Stomach (tissue), 9 donors: ENCODE results near the gene SYNC. TPM values are rescaled to one million over a fixed set of nuclear protein-coding genes. Genes with fewer than 3 reads are reported as not detected.
"Not testable (repeated sequence)": the region's sequence is repeated elsewhere in the genome, so short reads cannot be mapped to it uniquely, and the experiment has no call there.

Experiments
- DNase-seq, 2 donors: peaks; one replicate each; pipeline versions ENCODE4 v3.0.0 to v3.0.0-alpha.2; 2013 to 2019
- H3K27ac ChIP-seq, 5 donors: fragments of 200-600 bp in 4 of 5; sonication (generic) in 4 of 5; one replicate each; pipeline ENCODE4 v1.5.1; 2013 to 2019; ENCODE audit warnings: mild to moderate bottlenecking in 1 of 5, moderate library complexity in 1 of 5
- H3K27me3 ChIP-seq, 3 donors: fragments of 200-600 bp; sonication (generic); one replicate each; pipeline ENCODE4 v1.5.1; 2017 to 2019; ENCODE audit warnings: mixed run types in 1 of 3
- H3K36me3 ChIP-seq, 4 donors: fragments of 200-600 bp; sonication (generic); 1 replicate in 3 of 4; 2 replicates in 1 of 4; pipeline ENCODE4 v1.5.1; 2016 to 2019
- H3K4me1 ChIP-seq, 4 donors: fragments of 200-600 bp; sonication (generic); one replicate each; pipeline ENCODE4 v1.5.1; 2016 to 2019
- H3K4me3 ChIP-seq, 4 donors: fragments of 200-600 bp; sonication (generic) in 3 of 4; one replicate each; pipeline ENCODE4 v1.5.1; 2016 to 2019; ENCODE audit warnings: mild to moderate bottlenecking in 1 of 4
- H3K9me3 ChIP-seq, 4 donors: fragments of 200-600 bp; sonication (generic); one replicate each; pipeline ENCODE4 v1.5.1; 2016 to 2019
- EP300 ChIP-seq: sonication (generic); formaldehyde crosslinking; IDR thresholded peaks from one replicate; pipeline ENCODE4 v1.6.1; 2017; ENCODE audit warnings: antibody characterized with exemption
- POLR2A ChIP-seq, 4 donors: fragments of 450-650 bp; IDR thresholded peaks; one replicate each; pipeline ENCODE4 v1.6.1; 2016; ENCODE audit warnings: antibody characterized with exemption in 4 of 4, control low read depth in 2 of 4, mild to moderate bottlenecking in 1 of 4, moderate library complexity in 1 of 4
- POLR2AphosphoS5 ChIP-seq, 3 donors: sonication (generic); formaldehyde crosslinking; IDR thresholded peaks; one replicate each; pipeline ENCODE4 v1.6.1; 2016; ENCODE audit warnings: antibody characterized with exemption in 3 of 3
- WGBS, 5 donors: extraction: QIAGEN DNeasy Blood & Tissue Kit in 3 of 5; methylation state at CpG; one replicate each; pipeline versions ENCODE4 v1.1.5 to v1.1.7; 2013 to 2018; 5-methylcytosine and 5-hydroxymethylcytosine counted together
- intact Hi-C: fragments of 100-400 bp; cut with DNase I; formaldehyde crosslinking; loops from one replicate; pipeline ENCODE4 v1.15.1; 2023; ENCODE audit warnings: low total_unique reads
- polyA plus RNA-seq, 3 donors: library from polyadenylated mRNA; stranded (reverse); fragments of 200-250 nt; gene quantifications; one replicate each; pipeline ENCODE4 v1.2.3, GENCODE V29; 2013
- total RNA-seq, 5 donors: library from RNA; depleted of rRNA; stranded (reverse); fragments of >200 nt; gene quantifications; one replicate each; pipeline versions ENCODE4 v1.1.0 to v1.2.3, GENCODE V29; 2014 to 2016
- TF ChIP-seq, protein P1 (sequence below), 7 experiments: fragments of 450-650 bp in 4 of 7; fragments of 200-600 bp in 3 of 7; sonication (generic) in 3 of 7; IDR thresholded peaks; one replicate each; pipeline ENCODE4 v1.5.1; 2016 to 2019; ENCODE audit warnings: antibody characterized with exemption in 7 of 7, control low read depth in 2 of 7, mild to moderate bottlenecking in 1 of 7
- donor health status: healthy with polysubstance abuse.
- donor health status: Bipolar disorder and iron deficiency.
- donor health status: healthy.

The SYNC gene
- total and polyA plus RNA-seq, 8 donors = 5.5 to 38.5 (median 14.0) TPM

- no peak overlapping the region for H3K4me3 ChIP-seq
- peaks cover 21 to 58% (median 39%) of the 10 kb centered on the region in 4 donors for H3K4me1 ChIP-seq
- TF ChIP-seq POLR2AphosphoS5 (IDR thresholded peaks at IDR 0.05) (no peak), EP300 (no peak), POLR2A (IDR thresholded peaks at IDR 0.05) (no peak)
- TF ChIP-seq, protein P1, sequence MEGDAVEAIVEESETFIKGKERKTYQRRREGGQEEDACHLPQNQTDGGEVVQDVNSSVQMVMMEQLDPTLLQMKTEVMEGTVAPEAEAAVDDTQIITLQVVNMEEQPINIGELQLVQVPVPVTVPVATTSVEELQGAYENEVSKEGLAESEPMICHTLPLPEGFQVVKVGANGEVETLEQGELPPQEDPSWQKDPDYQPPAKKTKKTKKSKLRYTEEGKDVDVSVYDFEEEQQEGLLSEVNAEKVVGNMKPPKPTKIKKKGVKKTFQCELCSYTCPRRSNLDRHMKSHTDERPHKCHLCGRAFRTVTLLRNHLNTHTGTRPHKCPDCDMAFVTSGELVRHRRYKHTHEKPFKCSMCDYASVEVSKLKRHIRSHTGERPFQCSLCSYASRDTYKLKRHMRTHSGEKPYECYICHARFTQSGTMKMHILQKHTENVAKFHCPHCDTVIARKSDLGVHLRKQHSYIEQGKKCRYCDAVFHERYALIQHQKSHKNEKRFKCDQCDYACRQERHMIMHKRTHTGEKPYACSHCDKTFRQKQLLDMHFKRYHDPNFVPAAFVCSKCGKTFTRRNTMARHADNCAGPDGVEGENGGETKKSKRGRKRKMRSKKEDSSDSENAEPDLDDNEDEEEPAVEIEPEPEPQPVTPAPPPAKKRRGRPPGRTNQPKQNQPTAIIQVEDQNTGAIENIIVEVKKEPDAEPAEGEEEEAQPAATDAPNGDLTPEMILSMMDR (IDR thresholded peaks at IDR 0.05) = no peak
- no peak for DNase-seq
- WGBS, 5 donors = 74 to 82% (median 76%) methylated on average over 6 of the region's 6 CpGs
- intact Hi-C loops = no loop called here
- H3K9me3 ChIP-seq = no peaks in the 10 kb centered on the region
- peaks cover 0 to 8% (median 2%) of the 10 kb centered on the region in 4 donors for H3K36me3 ChIP-seq
- no peak overlapping the region for H3K27ac ChIP-seq
- H3K27me3 ChIP-seq = no peaks in the 10 kb centered on the region
Measured at GRCh38 chr1:32647308-32648134, 55.0 kb downstream of the SYNC start.

GRCh38 chr1:32644426-32644825, 58.1 kb downstream of the SYNC start:
- 23 to 67% (median 41%) methylated on average over 4 of the region's 4 CpGs for WGBS, 5 donors

DNA sequence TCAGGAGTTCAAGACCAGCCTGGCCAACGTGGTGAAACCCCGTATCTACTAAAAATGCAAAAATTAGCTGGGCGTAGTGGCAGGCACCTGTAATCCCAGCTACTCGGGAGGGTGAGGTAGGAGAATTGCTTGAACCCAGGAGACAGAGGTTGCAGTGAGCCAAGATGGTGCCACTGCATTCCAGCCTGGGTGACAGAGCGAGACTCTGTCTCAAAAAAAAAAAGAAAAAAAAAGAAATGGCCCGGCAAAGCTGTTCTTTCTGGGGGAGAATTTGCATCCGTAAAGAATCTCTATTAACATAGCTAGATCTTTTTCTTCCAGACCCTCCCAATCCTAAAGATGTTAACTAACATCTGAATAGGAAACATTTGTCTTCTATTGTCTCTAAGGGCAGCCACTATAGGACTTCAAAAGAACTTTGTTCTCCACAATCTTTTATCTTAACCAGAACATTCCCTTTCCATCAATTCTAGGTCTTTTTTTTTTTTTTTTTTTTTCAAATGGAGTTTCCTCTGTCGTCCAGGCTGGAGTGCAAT, 60.2 kb downstream of the SYNC start:
- intact Hi-C loops, DNase-seq, H3K27me3 ChIP-seq, H3K4me3 ChIP-seq, H3K9me3 ChIP-seq, H3K27ac ChIP-seq: not testable (repeated sequence)
- H3K4me1 ChIP-seq = peaks cover 0 to 28% (median 8%) of the 10 kb centered on the region in 4 donors
- peaks cover 0 to 20% (median 12%) of the 10 kb centered on the region in 4 donors for H3K36me3 ChIP-seq
- 74 to 87% (median 81%) methylated on average over 8 of the region's 8 CpGs for WGBS, 5 donors

More at GRCh38 chr1:32644426-32644825, 58.1 kb downstream of the SYNC start:
- Histone ChIP-seq H3K4me1 (peaks cover 9 to 45% (median 24%) of the 10 kb centered on the region in 4 donors), H3K27ac (no peak overlapping the region), H3K27me3 (no peaks in the 10 kb centered on the region), H3K9me3 (no peaks in the 10 kb centered on the region), H3K36me3 (peaks cover 0 to 6% (median 1%) of the 10 kb centered on the region in 4 donors), H3K4me3 (no peak overlapping the region)
- TF ChIP-seq POLR2A (IDR thresholded peaks at IDR 0.05) (no peak), POLR2AphosphoS5 (IDR thresholded peaks at IDR 0.05) (no peak), EP300 (no peak)
- TF ChIP-seq, protein P1 (IDR thresholded peaks at IDR 0.05) = no peak
- DNase-seq = peak in 1 of 2 donors; percentile 23
- intact Hi-C loops = no loop called here

GRCh38 chr1:32639489-32640075, 63.0 kb downstream of the SYNC start:
- H3K4me1 ChIP-seq = peaks cover 0 to 16% (median 3%) of the 10 kb centered on the region in 4 donors
- TF ChIP-seq, protein P1 (IDR thresholded peaks at IDR 0.05) = no peak
- TF ChIP-seq POLR2A (IDR thresholded peaks at IDR 0.05) = no peak
- no peak for TF ChIP-seq EP300
- TF ChIP-seq POLR2AphosphoS5 (IDR thresholded peaks at IDR 0.05) = no peak
- no peaks in the 10 kb centered on the region for H3K9me3 ChIP-seq
- DNase-seq = no peak
- H3K27ac ChIP-seq = no peak overlapping the region
- H3K4me3 ChIP-seq = no peak overlapping the region
- intact Hi-C loops = no loop called here
- WGBS, 5 donors = 80 to 98% (median 97%) methylated on average over 1 of the region's 1 CpG
- H3K27me3 ChIP-seq = no peaks in the 10 kb centered on the region
- H3K36me3 ChIP-seq = peaks cover 2 to 18% (median 15%) of the 10 kb centered on the region in 4 donors
